ENCODE data around the gene OLA1. TPM values are rescaled to one million over a fixed set of nuclear protein-coding genes. Genes with fewer than 3 reads are reported as not detected.

The OLA1 gene
- polyA plus RNA-seq, 1 donor from 2014 or later = 134 TPM

DNA sequence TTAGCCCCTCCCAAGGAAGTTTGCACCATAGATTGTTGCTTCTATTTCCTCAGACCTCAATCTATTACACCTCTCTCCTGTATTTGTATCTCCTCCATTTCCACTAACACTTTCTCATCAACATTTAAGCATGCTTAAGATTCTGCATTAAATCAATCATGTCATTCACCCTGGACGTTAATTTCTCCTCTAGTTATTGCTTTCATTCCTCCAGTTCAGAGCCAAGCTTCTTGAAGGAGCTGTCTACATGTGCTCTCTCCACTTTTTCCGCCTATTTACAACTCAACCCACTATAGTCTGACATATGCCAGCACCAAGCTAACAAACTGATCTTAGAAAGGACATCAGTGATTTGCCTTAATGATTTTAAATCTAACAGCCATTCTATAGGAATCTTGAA is 99.5 kb downstream of the OLA1 start:
- Histone ChIP-seq H4K20me1 (ENCODE audit: insufficient read depth) (no peaks in the 10 kb centered on the region), H2AFZ (ENCODE audit: low read depth, low read length) (no peak overlapping the region), H3K4me2 (ENCODE audit: low read length) (no peak overlapping the region), H3K9me2 (ENCODE audit: insufficient read depth, low read length) (no peaks in the 10 kb centered on the region), H3K9me3 (ENCODE audit: low read length) (no peaks in the 10 kb centered on the region), H3K9ac (ENCODE audit: low read length) (no peak overlapping the region), H3F3A (ENCODE audit: insufficient read depth, low read length, poor library complexity, severe bottlenecking) (no peaks in the 10 kb centered on the region), H3K36me3 (ENCODE audit: insufficient read depth, low read length) (no peaks in the 10 kb centered on the region), H3K79me2 (replicated peaks; ENCODE audit: insufficient read depth, low read length) (peaks cover 8% of the 10 kb centered on the region), H3K27ac (ENCODE audit: low read length) (no peak overlapping the region), H3K4me3 (ENCODE audit: low read length) (no peak overlapping the region), H3K27me3 (ENCODE audit: insufficient read depth, low read depth, low read length) (no peaks in the 10 kb centered on the region)
- TF ChIP-seq EZH2 (IDR thresholded peaks at IDR 0.05; ENCODE audit: borderline replicate concordance, insufficient read depth, low read length, poor library complexity, severe bottlenecking) (no peak), SMC3 (conservative IDR thresholded peaks at IDR 0.05; ENCODE audit: poor library complexity) (no peak), TAF1 (IDR thresholded peaks at IDR 0.05; ENCODE audit: low read depth) (no peak), POLR2AphosphoS5 (IDR thresholded peaks at IDR 0.05) (no peak), EP300 (conservative IDR thresholded peaks at IDR 0.05; ENCODE audit: poor library complexity, severe bottlenecking) (no peak), MXI1 (conservative IDR thresholded peaks at IDR 0.05; ENCODE audit: poor library complexity, severe bottlenecking) (no peak), RAD21 (conservative IDR thresholded peaks at IDR 0.05) (no peak)
- TF ChIP-seq, protein P1, sequence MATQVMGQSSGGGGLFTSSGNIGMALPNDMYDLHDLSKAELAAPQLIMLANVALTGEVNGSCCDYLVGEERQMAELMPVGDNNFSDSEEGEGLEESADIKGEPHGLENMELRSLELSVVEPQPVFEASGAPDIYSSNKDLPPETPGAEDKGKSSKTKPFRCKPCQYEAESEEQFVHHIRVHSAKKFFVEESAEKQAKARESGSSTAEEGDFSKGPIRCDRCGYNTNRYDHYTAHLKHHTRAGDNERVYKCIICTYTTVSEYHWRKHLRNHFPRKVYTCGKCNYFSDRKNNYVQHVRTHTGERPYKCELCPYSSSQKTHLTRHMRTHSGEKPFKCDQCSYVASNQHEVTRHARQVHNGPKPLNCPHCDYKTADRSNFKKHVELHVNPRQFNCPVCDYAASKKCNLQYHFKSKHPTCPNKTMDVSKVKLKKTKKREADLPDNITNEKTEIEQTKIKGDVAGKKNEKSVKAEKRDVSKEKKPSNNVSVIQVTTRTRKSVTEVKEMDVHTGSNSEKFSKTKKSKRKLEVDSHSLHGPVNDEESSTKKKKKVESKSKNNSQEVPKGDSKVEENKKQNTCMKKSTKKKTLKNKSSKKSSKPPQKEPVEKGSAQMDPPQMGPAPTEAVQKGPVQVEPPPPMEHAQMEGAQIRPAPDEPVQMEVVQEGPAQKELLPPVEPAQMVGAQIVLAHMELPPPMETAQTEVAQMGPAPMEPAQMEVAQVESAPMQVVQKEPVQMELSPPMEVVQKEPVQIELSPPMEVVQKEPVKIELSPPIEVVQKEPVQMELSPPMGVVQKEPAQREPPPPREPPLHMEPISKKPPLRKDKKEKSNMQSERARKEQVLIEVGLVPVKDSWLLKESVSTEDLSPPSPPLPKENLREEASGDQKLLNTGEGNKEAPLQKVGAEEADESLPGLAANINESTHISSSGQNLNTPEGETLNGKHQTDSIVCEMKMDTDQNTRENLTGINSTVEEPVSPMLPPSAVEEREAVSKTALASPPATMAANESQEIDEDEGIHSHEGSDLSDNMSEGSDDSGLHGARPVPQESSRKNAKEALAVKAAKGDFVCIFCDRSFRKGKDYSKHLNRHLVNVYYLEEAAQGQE (IDR thresholded peaks at IDR 0.05; ENCODE audit: borderline replicate concordance) = no peak
- TF ChIP-seq, protein P2, sequence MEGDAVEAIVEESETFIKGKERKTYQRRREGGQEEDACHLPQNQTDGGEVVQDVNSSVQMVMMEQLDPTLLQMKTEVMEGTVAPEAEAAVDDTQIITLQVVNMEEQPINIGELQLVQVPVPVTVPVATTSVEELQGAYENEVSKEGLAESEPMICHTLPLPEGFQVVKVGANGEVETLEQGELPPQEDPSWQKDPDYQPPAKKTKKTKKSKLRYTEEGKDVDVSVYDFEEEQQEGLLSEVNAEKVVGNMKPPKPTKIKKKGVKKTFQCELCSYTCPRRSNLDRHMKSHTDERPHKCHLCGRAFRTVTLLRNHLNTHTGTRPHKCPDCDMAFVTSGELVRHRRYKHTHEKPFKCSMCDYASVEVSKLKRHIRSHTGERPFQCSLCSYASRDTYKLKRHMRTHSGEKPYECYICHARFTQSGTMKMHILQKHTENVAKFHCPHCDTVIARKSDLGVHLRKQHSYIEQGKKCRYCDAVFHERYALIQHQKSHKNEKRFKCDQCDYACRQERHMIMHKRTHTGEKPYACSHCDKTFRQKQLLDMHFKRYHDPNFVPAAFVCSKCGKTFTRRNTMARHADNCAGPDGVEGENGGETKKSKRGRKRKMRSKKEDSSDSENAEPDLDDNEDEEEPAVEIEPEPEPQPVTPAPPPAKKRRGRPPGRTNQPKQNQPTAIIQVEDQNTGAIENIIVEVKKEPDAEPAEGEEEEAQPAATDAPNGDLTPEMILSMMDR (IDR thresholded peaks at IDR 0.05; ENCODE audit: poor library complexity, severe bottlenecking) = no peak

DNA sequence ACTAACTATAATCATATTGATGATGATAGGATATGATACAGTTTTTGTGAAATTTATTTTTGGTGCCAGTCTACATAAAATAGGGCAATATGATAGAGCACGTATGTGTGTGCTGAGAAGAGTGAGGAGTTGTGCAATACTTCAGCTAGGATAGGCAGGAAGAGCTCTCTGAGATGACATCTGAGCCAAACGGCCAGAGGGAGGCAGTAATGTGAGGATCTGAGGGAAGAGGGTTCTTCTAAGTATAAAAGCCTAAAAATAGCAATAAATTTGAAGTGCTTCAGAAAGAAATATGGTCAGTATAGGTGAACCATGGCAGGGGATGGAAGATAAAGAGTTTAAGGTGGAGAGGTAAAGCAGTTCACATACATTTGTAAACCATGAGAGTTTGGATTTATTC is 102.5 kb downstream of the OLA1 start:
- Histone ChIP-seq H3K9ac (ENCODE audit: low read length) (no peak overlapping the region), H3K27me3 (ENCODE audit: insufficient read depth, low read depth, low read length) (no peaks in the 10 kb centered on the region)

More for the DNA sequence above, 102.5 kb downstream of the OLA1 start:
- H2AFZ ChIP-seq (ENCODE audit: low read depth, low read length) = no peak overlapping the region
- TF ChIP-seq EP300 (conservative IDR thresholded peaks at IDR 0.05; ENCODE audit: poor library complexity, severe bottlenecking) (no peak), MXI1 (conservative IDR thresholded peaks at IDR 0.05; ENCODE audit: poor library complexity, severe bottlenecking) (no peak), EZH2 (IDR thresholded peaks at IDR 0.05; ENCODE audit: borderline replicate concordance, insufficient read depth, low read length, poor library complexity, severe bottlenecking) (no peak), TAF1 (IDR thresholded peaks at IDR 0.05; ENCODE audit: low read depth) (no peak), RAD21 (conservative IDR thresholded peaks at IDR 0.05) (no peak), POLR2AphosphoS5 (IDR thresholded peaks at IDR 0.05) (no peak), SMC3 (conservative IDR thresholded peaks at IDR 0.05; ENCODE audit: poor library complexity) (no peak)
- TF ChIP-seq, protein P2 (IDR thresholded peaks at IDR 0.05; ENCODE audit: poor library complexity, severe bottlenecking) = no peak
- TF ChIP-seq, protein P1 (IDR thresholded peaks at IDR 0.05; ENCODE audit: borderline replicate concordance) = no peak
- no peak overlapping the region for H3K4me3 ChIP-seq (ENCODE audit: low read length)
- H4K20me1 ChIP-seq (ENCODE audit: insufficient read depth) = no peaks in the 10 kb centered on the region
- H3K36me3 ChIP-seq (ENCODE audit: insufficient read depth, low read length) = no peaks in the 10 kb centered on the region
- no peaks in the 10 kb centered on the region for H3K79me2 ChIP-seq (replicated peaks; ENCODE audit: insufficient read depth, low read length)
- no peaks in the 10 kb centered on the region for H3K9me3 ChIP-seq (ENCODE audit: low read length)
- H3K9me2 ChIP-seq (ENCODE audit: insufficient read depth, low read length) = no peaks in the 10 kb centered on the region
- no peak overlapping the region for H3K27ac ChIP-seq (ENCODE audit: low read length)
- no peak overlapping the region for H3K4me2 ChIP-seq (ENCODE audit: low read length)
- H3F3A ChIP-seq (ENCODE audit: insufficient read depth, low read length, poor library complexity, severe bottlenecking) = no peaks in the 10 kb centered on the region
